Measurements from ENCODE around the gene DPH3. TPM values are rescaled to one million over a fixed set of nuclear protein-coding genes. Genes with fewer than 3 reads are reported as not detected.

The DPH3 gene
- total RNA-seq, 4 donors from 2014 or later: 18.2 to 24.2 (median 19.3) TPM

DNA sequence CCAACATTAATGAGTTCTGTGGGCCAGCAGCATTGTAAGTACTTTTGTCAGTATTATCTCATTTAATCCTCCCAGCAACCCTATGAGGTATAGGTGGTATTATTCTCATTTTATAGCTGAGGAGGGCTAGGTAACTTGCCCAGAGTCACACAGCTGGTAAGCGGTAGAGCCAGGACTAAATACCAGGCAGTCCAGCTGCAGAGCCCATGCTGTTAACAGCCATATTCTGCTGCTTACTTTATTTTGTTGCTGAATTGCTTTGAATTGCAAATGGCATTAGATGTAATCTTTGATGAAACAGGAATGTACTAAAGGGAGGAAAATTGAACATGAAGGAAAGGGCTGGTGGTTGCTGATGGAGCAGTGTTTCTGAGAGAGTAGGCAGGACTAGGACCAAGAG is 19.9 kb upstream of the DPH3 start:
- Histone ChIP-seq H3K4me3 (no peak overlapping the region), H3K27ac (no peak overlapping the region), H3K36me3 (no peaks in the 10 kb centered on the region), H3K4me1 (no peaks in the 10 kb centered on the region), H3K9me3 (no peaks in the 10 kb centered on the region), H3K27me3 (no peaks in the 10 kb centered on the region)
- DNase-seq: no peak
- TF ChIP-seq, protein P1, sequence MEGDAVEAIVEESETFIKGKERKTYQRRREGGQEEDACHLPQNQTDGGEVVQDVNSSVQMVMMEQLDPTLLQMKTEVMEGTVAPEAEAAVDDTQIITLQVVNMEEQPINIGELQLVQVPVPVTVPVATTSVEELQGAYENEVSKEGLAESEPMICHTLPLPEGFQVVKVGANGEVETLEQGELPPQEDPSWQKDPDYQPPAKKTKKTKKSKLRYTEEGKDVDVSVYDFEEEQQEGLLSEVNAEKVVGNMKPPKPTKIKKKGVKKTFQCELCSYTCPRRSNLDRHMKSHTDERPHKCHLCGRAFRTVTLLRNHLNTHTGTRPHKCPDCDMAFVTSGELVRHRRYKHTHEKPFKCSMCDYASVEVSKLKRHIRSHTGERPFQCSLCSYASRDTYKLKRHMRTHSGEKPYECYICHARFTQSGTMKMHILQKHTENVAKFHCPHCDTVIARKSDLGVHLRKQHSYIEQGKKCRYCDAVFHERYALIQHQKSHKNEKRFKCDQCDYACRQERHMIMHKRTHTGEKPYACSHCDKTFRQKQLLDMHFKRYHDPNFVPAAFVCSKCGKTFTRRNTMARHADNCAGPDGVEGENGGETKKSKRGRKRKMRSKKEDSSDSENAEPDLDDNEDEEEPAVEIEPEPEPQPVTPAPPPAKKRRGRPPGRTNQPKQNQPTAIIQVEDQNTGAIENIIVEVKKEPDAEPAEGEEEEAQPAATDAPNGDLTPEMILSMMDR (IDR thresholded peaks at IDR 0.05): no peak
- no peak for TF ChIP-seq POLR2A (IDR thresholded peaks at IDR 0.05)
- intact Hi-C loops (cut with DNase I; ENCODE audit: low total_unique reads): no loop called here

DNA sequence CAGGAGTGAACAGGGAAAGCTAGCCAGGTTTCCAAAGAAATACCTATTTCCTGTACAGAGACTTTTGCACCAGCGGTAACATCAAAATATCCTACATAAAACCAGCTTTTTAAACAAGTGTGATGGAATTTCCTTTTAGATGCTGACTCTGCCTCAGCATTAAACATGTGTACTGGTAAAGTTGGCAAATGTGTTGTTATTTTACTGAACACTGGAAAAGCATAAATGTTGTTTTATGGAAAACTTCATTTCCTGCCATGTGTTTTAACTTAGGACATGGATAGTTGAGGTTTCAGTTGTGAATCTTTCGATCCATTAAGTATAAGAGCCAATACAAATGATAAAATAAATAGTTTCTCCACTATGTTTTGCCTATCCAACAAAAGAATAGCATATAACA is 15.9 kb upstream of the DPH3 start:
- intact Hi-C loops (cut with DNase I; ENCODE audit: low total_unique reads): no loop called here
- H3K27me3 ChIP-seq: no peaks in the 10 kb centered on the region
- H3K9me3 ChIP-seq: no peaks in the 10 kb centered on the region
- no peak overlapping the region for H3K27ac ChIP-seq
- no peak overlapping the region for H3K4me3 ChIP-seq
- TF ChIP-seq, protein P1 (IDR thresholded peaks at IDR 0.05): no peak
- no peak for TF ChIP-seq POLR2A (IDR thresholded peaks at IDR 0.05)
- DNase-seq: no peak
- H3K4me1 ChIP-seq: no peaks in the 10 kb centered on the region
- no peaks in the 10 kb centered on the region for H3K36me3 ChIP-seq

GRCh38 chr3:16279010-16279801 is 14.5 kb upstream of the DPH3 start:
- Histone ChIP-seq H3K27me3 (no peaks in the 10 kb centered on the region), H3K27ac (no peak overlapping the region), H3K36me3 (no peaks in the 10 kb centered on the region), H3K4me3 (no peak overlapping the region), H3K4me1 (no peaks in the 10 kb centered on the region), H3K9me3 (no peaks in the 10 kb centered on the region)
- TF ChIP-seq, protein P1 (IDR thresholded peaks at IDR 0.05): no peak
- no peak for TF ChIP-seq POLR2A (IDR thresholded peaks at IDR 0.05)
- intact Hi-C loops (cut with DNase I; ENCODE audit: low total_unique reads): no loop called here
- peak in 1 of 2 donors; percentile 29 for DNase-seq

DNA sequence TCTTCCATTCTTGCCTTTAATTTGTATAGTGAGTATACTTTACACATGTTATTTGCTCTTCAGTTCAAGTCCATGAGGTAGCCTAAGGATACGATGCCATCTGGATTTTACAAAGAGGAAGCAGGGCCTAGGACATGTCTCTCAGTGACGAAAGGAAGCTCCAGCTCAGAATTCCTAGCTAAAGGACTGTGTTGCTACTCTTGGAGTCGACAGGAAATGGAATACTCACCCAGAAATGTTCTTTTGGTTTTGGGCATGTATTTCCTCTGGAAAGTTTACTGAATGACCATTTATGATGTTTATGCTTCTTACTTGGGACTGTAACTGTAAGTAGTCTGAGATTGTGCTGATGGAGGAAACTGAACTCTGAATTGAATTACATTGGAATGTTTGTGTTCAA is 12.7 kb upstream of the DPH3 start:
- no peaks in the 10 kb centered on the region for H3K27me3 ChIP-seq
- H3K4me1 ChIP-seq: no peaks in the 10 kb centered on the region
- no peak for TF ChIP-seq POLR2A (IDR thresholded peaks at IDR 0.05)
- TF ChIP-seq, protein P1 (IDR thresholded peaks at IDR 0.05): no peak
- intact Hi-C loops (cut with DNase I; ENCODE audit: low total_unique reads): no loop called here
- no peaks in the 10 kb centered on the region for H3K9me3 ChIP-seq
- H3K4me3 ChIP-seq: no peak overlapping the region
- H3K36me3 ChIP-seq: no peaks in the 10 kb centered on the region
- DNase-seq: no peak
- H3K27ac ChIP-seq: no peak overlapping the region

DNA sequence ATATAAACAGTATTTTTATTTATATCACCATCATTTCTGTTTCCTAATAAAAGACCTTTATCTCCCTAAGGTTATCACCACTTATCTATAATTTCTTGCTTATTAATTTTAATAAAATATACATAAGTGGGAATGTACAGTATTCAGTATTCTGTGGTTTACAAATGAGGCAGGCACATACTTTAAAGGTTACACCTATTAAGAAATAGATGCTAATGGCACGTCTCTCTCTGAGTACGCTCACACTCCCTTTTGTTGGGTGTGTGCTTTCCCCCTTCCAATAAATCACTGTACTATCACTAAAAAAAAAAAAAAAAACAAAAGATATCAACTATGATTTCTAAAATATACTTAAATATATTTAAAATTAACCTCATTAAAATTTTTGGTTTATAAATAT is 9.1 kb upstream of the DPH3 start:
- Histone ChIP-seq H3K27ac (no peak overlapping the region), H3K4me3 (no peak overlapping the region), H3K27me3 (no peaks in the 10 kb centered on the region), H3K36me3 (no peaks in the 10 kb centered on the region), H3K4me1 (no peaks in the 10 kb centered on the region), H3K9me3 (no peaks in the 10 kb centered on the region)
- intact Hi-C loops (cut with DNase I; ENCODE audit: low total_unique reads): no loop called here
- TF ChIP-seq, protein P1 (IDR thresholded peaks at IDR 0.05): no peak
- no peak for TF ChIP-seq POLR2A (IDR thresholded peaks at IDR 0.05)
- DNase-seq: no peak
